GM19238 (cell line): ENCODE results near the gene SPOP.

Experiments used
- DNase-seq: peaks from one replicate; pipeline ENCODE4 v3.0.0; 2011; ENCODE audit warnings: low spot score; ENCODE audit not compliant: insufficient read length

The SPOP gene

GRCh38 chr17:49587366-49588073 is 90.4 kb downstream of the SPOP start:
- DNase-seq, result no peak

GRCh38 chr17:49585422-49586027 is 92.4 kb downstream of the SPOP start:
- DNase-seq, result no peak

- DNase-seq, result no peak
Observed at GRCh38 chr17:49583889-49584288, 94.0 kb downstream of the SPOP start.

- DNase-seq, result no peak
Observed at GRCh38 chr17:49583226-49583625, 94.7 kb downstream of the SPOP start.

GRCh38 chr17:49582789-49583188 is 95.1 kb downstream of the SPOP start:
- no peak for DNase-seq

GRCh38 chr17:49582055-49582722 is 95.7 kb downstream of the SPOP start:
- no peak for DNase-seq

GRCh38 chr17:49581648-49581998 is 96.3 kb downstream of the SPOP start:
- no peak for DNase-seq

- no peak for DNase-seq
Observed at GRCh38 chr17:49580981-49581647, 96.8 kb downstream of the SPOP start.

- no peak for DNase-seq
Observed at GRCh38 chr17:49580055-49580721, 97.7 kb downstream of the SPOP start.

GRCh38 chr17:49579522-49579921 is 98.4 kb downstream of the SPOP start:
- DNase-seq, result no peak

- DNase-seq, result no peak
Observed at GRCh38 chr17:49578952-49579500, 98.9 kb downstream of the SPOP start.

GRCh38 chr17:49578414-49578813 is 99.5 kb downstream of the SPOP start:
- no peak for DNase-seq

GRCh38 chr17:49577963-49578362 is 99.9 kb downstream of the SPOP start:
- no peak for DNase-seq

- DNase-seq, result no peak
Observed at GRCh38 chr17:49577650-49577934, 100.3 kb downstream of the SPOP start.

- DNase-seq, result no peak
Observed at GRCh38 chr17:49576917-49577649, 100.8 kb downstream of the SPOP start.

- DNase-seq, result no peak
Observed at GRCh38 chr17:49576088-49576916, 101.6 kb downstream of the SPOP start.

GRCh38 chr17:49575679-49576087 is 102.2 kb downstream of the SPOP start, which contains the start of gene NXPH3:
NXPH3 (plus strand) TSS chr17:49575871; CDS start chr17:49576220, 349 bp downstream.
- no peak for DNase-seq

- no peak for DNase-seq
Observed at GRCh38 chr17:49574945-49575678, 102.8 kb downstream of the SPOP start.

GRCh38 chr17:49574323-49574781 is 103.5 kb downstream of the SPOP start:
- no peak for DNase-seq
